CMK (cell line): ENCODE measurements around the gene ATXN10.

Experiments used
- DNase-seq: peaks from one replicate; pipeline ENCODE4 v3.0.0-alpha.2; 2010; ENCODE audit warnings: low read depth

The ATXN10 gene

GRCh38 chr22:45830531-45831245 lies 159.1 kb downstream of the ATXN10 start:
- DNase-seq = no peak

DNA sequence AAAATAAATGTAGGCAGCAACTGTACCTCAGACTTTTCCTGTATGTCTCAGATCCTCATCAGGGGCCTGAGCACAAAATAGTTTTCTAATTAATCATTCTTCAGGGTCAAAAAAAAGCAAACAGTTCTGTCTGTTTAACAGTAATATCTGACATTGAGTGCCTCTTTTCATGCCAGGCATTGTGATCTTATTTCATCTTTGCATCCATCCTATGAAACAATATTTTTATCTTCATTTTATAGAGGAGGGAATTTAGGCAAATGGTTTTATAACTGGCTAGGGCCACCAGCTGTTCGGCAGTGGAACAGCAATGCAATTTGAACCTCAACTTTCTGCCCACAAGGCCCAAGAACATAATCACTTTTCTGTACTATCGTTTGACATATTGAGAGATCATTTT lies 159.8 kb downstream of the ATXN10 start:
- no peak for DNase-seq

DNA sequence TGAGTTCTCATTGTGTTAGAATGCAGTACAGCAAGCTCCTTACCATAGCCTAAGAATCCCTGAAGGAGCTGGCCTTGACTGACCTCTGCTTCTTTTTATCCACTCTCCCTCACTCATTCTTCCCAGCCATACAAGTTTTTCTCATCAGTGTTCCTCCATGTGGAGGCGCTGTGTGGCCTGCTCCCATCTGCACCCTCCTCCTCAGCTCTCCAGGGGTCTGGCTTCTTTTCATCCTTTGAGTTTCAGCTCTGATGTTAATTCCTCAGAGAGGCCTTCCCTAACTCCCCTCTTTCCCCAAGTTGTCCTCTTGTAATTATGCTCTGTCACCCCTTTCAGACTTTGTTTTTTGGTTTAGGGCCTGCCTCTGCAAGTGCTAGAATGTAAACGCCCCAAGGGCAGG lies 160.5 kb downstream of the ATXN10 start:
- DNase-seq = no peak

DNA sequence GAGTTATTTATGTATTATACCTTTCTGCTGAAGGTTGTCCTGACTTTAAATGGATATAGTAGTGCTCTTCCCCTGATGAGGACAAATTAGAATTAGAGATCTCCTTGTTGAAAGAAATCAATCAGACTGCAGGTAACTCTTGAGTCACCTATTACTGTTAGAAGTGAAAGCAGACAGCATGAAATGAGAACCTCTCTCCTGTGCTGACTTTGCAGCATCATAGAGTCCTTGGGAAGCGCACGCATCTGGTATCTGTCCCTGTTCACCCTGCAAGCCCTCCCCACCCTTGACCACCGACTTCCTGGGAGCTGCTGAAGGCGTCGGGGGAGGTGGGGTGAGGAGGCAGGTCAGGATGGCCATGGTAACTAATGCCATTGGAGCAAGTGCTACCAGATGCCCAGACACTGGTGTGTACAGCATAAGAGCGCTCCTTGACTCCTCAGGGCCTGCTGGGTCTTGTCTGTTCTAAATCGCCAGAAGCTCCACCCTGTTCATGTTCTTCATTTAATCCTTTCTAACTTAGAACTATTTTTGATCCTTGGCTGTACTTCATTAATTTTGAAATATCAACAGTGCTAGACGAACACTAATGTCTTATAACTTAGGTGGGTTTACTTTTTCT lies 161.4 kb downstream of the ATXN10 start:
- DNase-seq = no peak

DNA sequence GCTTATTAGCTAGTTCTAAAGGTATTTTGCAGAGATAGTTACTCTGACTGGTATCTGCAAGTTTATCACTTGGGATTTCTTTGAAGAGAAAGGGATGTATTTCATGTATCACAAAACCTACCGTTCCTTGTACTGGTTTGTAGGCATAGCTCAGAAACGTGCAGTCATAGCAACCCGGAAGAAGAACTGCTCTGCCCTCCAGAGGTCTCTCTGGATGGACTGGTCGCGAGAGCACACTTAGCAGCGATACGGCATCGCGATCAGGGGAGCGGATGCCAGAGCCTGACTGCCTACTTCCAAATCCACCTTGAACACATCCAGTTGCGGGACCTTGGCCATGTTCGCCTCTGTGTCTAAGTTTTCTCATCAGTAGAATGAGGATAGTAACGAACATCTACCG lies 162.0 kb downstream of the ATXN10 start:
- DNase-seq = no peak

DNA sequence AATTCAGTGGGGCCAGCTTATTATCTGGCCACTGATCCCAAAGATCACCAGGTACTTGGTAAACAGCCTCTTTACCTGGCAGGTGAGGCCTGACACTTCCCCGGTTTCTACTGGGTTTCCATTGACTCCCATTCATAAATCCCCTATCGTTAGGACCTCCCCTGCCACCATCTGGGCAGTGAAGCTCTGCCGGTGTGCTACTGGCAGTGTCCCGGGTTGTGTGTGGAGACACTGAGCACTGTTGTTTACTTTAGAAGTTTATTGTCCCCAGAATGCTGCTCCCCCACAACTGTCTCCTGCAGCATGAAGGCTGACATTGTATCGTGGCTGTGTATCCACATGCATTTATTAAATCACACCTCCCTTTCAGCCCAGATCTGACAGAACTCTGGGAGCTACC lies 162.6 kb downstream of the ATXN10 start:
- no peak for DNase-seq

DNA sequence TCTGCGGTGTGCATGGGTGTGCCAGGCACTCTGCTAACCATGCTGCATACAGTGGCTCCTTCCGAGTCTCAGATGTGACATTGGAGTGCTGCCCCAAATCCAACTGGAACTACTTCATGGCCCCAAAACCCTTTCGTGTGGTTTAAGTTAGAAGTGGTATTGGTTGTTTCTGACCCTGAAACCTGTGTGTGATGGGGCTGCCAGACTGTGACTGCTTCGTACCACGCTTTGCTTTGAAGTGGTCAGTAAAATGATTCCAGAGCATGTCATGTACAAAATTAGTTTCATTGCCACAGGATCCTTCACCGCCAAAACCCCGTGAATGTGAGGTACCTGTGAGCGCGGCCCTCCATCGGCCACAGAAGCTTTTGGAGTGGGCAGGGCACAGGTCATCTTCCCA lies 163.2 kb downstream of the ATXN10 start:
- DNase-seq = no peak

DNA sequence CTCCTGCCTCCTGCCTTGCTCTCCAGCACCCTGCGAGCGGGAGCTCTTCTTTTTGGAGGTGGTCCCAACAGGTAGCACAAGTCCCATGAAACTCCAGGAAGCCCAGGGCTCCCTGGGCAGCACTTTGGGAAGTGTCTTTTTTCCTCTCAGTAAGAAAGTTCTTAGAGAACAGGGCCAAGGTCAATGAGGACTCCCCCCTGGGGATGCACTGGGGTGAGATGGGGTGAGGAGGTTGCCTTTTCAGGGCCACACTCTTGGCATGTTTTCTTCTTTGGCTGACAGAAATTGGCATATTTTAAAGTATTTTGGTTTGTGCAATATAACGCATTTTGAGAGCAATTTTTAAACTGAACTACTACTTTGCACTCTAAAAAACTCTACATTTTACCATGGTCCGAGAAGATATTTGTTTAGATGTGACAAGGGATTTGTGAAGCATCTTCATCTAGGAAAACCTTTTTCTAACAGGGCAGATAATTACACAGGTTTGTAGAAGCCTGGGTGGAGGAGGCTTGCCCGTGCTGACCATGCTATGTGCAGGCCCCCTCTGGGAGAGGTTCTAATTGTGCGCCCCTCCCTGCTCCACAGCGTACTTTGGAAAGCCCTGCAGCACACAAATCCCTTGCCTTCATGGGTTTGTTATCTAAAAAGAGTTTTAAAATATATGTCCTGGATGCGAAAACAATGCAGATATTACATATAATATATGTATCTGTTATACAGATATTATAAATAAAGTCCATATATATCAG lies 165.0 kb downstream of the ATXN10 start:
- no peak for DNase-seq

- DNase-seq = no peak
Measured at GRCh38 chr22:45837508-45837907, 165.9 kb downstream of the ATXN10 start.

- DNase-seq = no peak
Measured at GRCh38 chr22:45838305-45838887, 166.8 kb downstream of the ATXN10 start.

- no peak for DNase-seq
Measured at GRCh38 chr22:45840483-45840882, 168.8 kb downstream of the ATXN10 start.

DNA sequence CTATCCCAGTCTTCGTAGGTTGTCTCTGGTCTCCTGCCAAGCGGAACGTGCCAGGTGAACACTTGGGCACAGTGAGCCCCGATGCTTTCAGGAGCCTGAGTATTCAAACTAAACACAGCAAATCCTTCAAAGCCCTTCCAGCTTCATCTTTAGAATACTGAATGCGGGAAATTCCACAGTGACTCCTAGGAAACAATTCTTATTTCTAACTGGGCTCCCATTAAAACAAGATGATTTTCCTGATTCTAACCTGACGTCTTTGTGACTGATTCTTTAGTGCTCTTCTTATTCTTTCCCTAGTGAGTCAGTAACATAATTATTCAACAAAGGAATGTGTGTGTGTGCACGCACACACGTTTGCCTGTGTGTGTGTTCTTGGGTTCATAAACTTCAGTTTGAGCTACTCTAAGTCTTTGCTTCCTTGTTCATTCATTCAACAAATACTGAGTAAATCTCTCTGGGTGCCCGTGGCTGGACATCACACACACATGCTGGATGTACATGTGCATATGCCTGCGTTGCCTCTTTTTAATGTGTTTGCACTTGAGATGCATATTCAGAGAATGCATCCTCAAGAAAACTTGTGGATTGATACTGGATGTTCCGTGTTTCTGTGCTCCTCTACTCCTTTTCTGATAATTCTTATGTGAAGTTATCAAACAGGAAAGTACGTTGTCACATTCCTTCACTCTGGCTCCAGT lies 170.8 kb downstream of the ATXN10 start:
- DNase-seq = no peak

DNA sequence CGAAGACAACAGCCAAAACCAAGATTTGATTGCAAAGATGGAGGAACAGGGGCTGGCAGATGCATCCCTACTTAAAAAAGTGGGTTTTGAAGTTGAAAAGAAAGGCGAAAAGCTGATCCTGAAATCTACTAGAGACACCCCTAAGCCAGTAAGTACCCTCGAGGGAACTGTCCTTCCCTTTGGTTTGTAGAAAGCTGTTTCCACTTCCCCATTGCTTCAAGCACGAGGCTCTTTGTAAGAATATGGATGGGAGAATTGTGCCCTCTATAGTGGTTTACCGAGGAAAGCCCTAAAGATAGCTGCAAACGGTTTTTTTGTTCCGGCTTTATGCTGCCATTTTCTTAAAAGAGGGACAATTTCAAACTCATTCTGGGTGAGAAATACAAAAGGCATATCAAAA lies 171.4 kb downstream of the ATXN10 start:
- DNase-seq = no peak

GRCh38 chr22:45843986-45844385 lies 172.4 kb downstream of the ATXN10 start:
- no peak for DNase-seq

DNA sequence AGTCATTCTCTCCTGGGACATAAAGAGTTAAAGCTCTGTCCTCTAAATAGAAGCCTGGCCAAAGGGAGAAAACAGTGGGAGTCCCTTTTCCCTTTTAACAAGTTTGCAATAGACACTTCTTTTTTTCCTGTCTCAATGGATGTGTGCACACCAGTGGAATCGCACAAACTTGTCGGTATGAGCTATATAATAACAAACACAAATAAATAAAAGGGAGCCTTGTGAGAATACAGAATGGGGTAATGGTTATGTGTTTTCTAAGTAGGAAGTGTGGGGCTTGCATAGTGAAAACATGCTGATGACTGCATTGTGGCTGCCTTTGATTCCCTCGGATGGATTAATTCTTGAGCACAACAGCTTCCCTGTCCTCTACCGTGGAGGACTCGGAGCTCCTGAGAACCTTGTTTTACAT lies 173.4 kb downstream of the ATXN10 start:
- DNase-seq = no peak

DNA sequence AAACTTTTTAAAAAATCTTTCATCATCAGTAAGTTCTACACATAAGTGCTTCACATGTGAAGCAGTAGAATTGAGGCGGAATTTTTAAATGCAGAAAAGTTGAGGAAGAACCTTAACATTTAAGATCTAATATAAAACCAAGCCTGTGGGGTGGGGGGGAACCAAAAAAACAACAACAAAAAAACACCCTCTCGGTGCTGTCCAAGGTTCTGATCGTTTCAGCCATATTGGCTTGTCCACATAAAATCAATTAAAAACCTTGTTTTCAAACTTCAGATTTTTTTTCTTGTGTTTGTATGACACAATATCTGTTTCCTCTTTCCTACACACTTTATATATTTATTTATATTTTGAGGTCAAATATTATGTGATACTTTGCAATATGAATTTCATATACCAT lies 175.3 kb downstream of the ATXN10 start:
- DNase-seq = no peak

DNA sequence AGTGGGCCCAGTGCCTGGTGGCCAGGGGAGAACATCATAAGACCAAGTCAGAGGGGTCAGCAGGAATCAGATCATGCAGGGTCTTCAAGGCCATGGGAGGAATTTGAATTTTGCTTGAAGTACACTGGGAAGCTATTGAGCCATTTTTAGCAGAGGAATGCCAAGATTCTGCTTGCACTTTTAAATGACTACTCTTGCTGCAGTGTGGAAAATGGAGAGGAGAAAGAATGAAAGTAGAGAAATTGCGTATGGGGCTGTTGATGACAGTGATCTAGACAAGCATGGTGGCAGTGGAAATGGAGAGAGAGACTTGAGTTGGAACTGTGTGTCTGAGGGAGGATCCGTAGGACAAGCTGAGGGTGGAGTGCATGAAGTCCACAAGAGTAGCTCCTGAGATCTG lies 177.3 kb downstream of the ATXN10 start:
- no peak for DNase-seq

DNA sequence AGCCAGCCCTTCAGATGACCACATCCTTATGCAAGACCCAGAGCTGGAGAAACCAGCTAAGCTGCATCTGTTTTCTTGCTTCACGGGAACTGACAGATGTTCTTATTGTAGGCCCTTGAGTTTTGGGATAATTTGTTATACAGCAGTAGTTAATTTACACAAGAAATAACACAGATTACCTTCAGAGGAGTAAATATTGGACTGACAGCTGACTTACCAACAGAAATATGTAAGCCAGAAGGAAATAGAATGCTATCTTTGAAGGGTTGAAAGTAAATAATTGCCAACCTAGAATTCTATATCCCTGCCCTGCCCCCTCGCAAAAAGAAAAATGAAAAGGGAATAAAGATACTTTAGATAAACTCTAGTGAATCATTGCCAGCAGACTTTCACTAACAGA lies 181.2 kb downstream of the ATXN10 start:
- DNase-seq = no peak

GRCh38 chr22:45855961-45856360 lies 184.3 kb downstream of the ATXN10 start:
- DNase-seq = no peak

DNA sequence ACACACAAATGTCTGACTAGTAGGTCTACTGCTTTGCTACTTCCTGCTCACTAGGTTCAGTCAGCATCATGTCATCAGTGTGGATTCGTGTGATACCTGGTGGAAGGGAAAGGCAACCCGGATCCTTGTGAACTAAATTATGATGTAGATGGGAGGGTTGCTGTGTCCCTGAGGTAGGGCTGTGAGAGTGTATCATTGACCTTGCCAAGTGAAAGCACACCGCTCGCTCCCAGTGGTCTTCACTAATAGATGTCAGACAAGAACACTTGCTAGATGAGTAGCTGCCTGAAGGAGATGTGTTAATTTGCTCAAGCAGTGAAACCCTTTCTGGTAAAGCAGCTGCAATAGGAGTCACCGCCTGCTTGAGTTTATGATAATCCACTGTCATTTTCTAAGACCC lies 185.9 kb downstream of the ATXN10 start:
- DNase-seq = no peak

DNA sequence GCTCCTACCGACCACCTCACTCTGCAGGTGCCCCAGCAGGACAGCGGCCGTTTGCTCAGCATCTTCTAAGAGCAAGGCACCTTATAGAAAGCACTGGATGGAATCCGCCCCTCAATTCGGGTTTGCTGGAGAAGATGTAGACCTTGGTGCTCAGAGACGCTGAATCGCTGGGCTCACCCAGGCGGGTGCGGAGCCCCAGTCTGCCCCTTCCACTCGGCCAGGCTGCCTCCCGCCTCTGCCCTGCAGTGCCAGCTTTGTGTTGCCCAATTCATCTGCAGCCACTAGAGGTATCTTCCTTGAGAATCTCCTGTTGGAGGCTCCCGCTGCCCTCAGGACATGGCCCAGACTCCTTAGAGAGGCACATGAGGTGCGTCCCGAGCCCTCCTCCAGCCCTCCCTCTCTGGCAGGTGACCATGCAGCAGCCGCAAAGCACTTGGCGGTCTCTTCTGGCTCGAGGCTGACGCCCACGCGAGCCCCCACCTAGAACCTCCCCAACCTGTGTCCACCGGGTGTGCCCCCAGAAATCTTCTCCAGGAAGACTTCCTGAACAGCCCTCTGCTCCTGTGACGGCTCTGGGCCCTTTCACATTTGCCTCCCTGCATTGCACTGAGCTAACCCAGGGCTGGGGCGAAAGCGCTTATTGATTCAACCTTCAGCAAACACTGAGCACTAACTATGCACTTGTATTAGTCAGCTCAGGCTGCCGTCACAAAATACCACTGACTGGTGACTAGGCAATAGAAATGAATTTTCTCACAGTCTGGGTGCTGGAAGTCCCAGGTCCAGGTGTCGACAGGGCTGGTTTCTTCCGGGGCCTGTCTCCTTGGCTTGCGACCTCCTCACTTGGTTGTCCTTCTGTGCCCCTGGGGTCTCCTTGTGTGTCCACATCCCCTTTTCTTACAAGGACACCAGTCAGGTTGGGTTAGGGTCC lies 187.9 kb downstream of the ATXN10 start:
- no peak for DNase-seq
